Stimulated activated CD8-positive, alpha-beta memory T cell treated with anti-CD3 and anti-CD28 coated beads, Interleukin-15, amount 100 ng/mL, for 48 hours (primary cell): Measurements from ENCODE around the gene SSX2IP.
A peak's percentile ranks its signal among the peaks of the same experiment; 100 is the strongest.
"Not testable (repeated sequence)": the region's sequence is repeated elsewhere in the genome, so short reads cannot be mapped to it uniquely, and the experiment has no call there.

Source experiments
- DNase-seq, 2 donors: peaks; one replicate each; pipeline ENCODE4 v3.0.0-alpha.2; 2020; ENCODE audit warnings: low read depth in 2 of 2

Gene SSX2IP

GRCh38 chr1:84690397-84691121 is at the start of gene SSX2IP:
Gene SSX2IP, minus strand, starts transcription at chr1:84690461. Its CDS starts 19,242 bp downstream, at chr1:84671219.
- peak; percentile 98 to 99 for DNase-seq

DNA sequence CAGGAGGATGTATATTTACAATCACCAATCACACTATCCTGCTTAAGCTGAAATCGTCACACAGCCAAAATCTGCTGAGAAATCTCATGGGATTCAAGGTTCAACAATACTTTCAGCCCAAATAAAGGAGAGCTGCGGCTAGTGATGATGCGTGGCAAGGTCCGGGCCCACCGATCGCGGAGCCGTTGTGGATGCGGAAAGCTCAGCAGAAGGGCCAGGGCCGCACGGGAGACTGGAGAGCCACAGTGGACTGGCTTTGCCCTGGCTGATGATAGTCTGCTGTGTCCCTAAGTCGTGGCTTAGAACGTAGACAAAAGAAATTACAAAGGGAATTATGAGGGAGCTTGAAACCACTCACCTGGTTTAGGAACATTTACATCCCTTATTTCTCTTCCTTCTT is 48.0 kb upstream of the SSX2IP start:
- DNase-seq: no peak

GRCh38 chr1:84737590-84737989 is 47.3 kb upstream of the SSX2IP start:
- no peak for DNase-seq

- DNase-seq: no peak
Measured at GRCh38 chr1:84736944-84737343, 46.7 kb upstream of the SSX2IP start.

DNA sequence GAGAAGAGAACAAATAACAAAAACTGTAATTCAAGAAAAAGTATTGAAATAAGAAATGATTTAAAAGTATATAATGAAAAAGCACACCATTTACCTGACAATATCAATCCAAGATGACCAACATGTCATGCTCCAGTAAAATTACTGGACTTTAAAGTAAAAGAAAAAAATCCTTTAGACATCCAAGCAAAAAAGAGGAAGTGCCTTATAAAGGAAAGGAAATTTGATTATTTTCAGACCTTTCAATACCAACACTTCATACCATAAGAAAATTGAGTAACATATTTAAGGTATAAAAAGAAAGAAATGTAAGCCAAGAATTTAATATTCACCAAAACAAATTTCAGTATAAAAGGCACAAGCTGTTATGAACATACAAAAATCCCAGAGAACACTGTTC is 46.2 kb upstream of the SSX2IP start:
- DNase-seq: no peak

- no peak for DNase-seq
Measured at GRCh38 chr1:84735483-84735882, 45.2 kb upstream of the SSX2IP start.

DNA sequence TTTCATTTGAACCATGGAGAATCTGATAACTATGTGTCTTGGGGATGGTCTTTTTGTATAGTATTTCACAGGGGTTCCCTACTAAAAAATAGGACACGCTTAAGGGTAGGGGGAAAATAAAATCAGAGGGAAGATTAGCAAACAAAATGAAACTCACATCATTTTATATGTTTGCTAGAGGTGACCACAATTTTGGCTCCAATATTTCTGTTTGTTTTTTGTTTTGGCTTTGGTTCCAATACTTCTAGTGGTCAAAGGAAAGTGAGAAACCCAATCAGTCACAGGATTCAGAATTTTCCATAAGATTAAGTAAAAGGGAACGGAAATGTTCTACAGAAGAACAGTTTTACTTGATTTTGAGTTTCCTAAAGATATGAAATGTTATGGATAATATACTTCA is 42.3 kb upstream of the SSX2IP start:
- no peak for DNase-seq

DNA sequence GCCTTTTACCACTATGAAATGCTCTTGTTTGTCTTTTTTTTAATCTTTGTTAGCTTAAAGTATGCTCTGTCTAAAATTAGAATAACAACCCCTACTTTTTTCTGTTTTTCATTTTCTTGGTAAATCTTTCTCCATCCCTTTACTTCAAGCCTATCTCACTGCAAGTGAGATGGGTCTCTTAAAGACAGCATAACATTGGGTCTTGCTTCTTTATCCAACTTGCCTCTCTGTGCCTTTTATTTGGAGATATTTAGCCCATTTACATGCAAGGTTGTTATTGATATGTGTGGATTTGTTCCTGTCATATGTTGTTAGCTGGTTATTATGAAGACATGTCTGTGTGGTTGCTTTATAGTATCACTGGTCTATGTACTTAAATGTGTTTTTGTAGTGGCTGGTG is 41.3 kb upstream of the SSX2IP start:
- DNase-seq: no peak

DNA sequence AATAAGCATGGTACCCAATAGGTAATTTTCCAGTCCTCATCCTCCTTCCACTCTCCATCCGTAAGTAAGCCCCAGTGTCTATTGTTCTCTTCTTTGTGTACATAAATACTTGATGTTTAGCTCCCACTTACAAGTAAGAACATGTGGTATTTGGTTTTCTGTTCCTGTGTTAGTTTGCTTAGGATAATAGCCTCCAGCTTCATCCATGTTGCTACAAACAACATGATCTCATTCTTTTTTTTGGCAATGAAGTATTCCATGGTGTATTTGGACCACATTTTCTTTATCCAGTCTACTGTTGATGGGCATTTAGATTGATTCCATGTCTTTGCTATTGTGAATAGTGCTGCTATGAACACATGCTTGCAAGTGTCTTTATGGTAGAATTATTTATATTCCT is 37.5 kb upstream of the SSX2IP start:
- DNase-seq: not testable (repeated sequence)

DNA sequence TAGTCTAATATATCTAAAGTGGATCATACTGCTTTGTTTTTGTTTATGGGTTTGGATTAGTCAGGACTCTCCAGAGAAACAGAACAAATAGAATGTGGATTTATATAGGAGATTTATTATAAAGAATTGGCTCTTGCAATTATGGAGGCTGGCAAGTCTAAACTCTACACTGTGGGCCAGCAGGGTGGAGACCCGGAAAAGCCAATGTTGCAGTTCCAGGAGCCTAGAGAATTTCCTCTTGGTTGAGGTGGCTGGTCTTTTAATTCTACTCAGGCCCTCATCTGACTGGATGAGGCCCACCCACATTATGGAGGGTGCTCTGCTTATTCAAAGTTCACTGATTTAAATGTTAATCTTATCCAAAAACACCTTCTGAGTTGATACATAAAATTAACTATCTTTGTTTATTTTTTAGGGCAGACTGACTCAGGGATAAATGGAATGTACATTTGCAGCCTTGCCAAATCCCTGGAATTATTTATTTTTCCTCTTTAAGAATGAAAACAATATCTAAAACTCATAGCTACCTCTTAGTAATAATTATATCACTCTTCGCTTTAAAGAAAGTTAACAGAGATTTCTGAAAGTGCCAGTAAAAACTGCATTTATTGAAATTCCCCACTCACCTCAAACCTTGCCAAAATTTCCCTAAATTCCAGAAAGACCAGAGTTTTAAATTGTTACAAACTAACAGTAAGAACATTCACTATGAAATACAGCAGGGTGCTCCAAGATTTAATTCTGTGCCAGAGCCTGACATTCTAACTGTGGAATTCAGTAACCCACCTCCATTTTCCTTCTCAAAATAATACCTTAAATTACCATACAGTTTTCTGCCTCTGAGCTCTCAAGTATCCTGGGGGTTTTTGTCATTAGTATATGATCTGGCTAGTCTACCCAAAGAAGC is 36.6 kb upstream of the SSX2IP start:
- no peak for DNase-seq

GRCh38 chr1:84724128-84724860 is 34.0 kb upstream of the SSX2IP start:
- peak; percentile 9 to 24 for DNase-seq

DNA sequence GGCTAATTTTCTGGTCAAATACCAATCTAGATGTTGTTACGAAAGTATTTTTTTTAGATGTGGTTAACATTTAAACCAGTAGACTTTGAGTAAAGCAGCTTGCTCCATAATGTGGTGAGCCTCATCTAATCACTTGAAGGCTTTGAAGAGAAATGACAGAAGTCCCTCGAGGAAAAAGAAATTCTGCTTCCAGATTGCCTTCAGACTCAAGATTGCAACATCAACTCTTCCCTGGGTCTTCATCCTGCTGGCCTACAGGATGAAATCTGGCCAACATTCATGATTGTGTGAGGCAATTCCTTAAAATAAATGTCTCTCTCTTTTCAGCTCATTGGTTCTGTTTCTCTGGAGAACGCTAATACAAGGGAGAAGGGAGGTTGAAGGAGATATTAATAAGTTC is 32.5 kb upstream of the SSX2IP start:
- no peak for DNase-seq

DNA sequence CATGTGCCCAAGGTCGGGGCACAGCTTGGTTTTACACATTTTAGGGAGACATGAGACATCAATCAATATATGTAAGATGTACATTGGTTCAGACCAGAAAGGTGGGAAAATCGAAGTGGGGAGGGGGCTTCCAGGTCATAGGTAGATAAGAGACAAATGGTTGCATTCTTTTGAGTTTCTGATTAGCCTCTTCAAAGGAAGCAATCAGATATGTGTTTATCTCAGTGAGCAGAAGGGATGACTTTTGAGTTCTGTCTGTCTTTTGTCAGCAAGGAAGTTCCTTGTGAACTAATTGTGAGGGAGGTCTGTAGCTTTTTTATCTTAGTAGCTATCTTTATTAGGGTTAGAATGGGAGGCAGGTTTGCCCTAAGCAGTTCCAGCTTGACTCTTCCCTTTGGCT is 31.6 kb upstream of the SSX2IP start:
- DNase-seq: not testable (repeated sequence)

DNA sequence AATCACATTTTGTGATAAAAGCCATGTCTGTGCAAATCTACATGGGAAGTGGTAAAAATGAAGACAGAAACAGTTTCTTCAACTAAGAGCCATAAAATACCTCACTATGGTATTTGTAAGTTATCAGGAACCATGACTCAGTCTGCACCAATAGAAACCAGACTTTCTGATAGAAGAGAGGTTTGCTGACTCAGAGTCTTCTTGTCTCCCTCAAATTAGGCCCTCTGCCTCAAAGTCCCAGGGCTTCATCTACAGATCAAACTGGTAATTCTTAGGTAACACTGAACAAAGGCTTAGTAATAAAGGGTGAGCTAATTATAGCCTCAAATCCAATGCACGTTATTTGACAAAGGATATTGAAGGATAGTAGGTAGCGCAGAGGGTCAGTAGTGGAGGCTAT is 30.9 kb upstream of the SSX2IP start:
- DNase-seq: no peak

DNA sequence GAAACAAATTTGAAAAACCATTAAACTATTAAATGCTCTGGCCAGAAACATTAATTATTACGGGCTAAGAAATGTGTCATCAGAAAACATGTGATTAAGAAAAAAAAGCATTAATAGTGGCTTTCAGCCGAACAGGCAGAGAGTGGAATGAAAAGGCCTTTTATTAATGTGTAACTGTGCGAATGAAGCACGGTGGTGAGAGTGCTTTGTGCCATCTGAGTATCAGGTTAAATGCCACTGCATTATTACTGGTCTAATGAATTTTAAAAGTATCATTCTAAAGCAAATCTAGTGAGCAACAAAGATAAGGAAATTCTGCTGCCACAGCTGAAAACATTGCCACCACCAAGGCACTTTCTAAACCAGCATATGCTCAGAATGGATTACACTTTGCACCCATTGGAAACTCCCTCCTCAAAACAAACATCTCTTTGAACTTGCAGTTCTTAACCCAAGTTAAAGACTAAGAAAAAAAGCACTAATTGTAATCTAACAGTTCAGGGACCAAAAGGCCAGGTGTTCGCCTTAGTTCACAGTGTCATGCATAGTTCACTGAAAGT is 30.0 kb upstream of the SSX2IP start:
- no peak for DNase-seq

DNA sequence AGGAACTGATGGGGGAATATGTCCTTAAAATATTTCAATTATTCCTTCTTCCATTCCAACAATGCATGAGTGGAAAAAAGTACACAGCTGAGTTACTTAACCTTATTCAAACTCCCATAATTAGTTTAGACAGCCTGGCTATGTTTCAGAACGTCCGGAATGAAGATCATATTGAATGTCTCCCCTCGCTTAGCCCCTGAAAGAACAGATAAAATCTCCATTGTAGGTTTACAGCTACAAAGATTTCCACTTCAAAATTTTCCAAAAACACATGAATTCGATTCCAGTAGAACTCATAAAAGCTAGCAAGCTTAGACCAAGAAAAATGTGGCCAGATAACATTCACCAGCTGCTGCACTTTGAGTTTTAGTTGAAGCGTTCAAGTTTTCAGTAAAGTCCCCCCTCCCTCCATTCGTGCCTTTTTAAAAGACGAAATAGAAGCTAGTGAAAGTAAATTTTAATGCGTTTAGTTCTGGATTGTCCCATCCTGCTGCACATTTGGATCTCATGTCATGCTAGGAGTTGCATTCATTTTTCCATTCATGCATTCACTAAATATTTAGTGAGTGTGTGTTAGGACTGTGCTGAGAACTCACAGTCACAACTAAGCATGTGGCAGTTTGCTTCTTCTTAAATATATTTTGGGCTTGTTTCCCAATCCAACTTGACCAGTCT is 29.4 kb upstream of the SSX2IP start:
- DNase-seq: no peak

GRCh38 chr1:84715342-84716019 is 25.2 kb upstream of the SSX2IP start:
- DNase-seq: no peak

DNA sequence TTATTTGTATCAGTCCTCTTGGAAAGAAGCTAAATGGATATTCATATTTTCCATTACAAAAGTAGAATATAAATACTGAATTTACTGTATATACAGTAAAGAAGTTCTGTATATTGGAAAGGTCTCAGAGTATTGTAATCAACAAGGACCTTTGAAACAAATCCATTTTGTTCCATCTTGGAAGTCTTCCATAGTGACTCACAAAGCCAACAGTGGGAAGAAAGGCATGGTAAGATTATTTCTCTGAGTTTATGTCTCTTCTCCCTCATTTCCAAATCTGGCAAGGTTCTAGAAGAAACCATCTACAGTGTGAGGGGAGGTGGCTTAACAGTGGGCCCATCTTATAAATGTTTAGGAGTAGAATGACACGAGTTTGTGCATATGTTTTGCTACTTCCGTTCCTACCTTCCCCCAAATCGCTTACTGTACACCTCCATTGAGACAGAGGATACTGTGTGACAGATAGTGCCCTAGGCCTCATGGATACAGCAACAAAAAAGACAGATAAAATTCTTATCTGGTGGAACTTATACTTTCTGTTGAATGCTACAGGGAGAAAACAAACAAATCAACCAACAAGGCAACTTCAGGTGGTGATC is 22.1 kb upstream of the SSX2IP start:
- no peak for DNase-seq

DNA sequence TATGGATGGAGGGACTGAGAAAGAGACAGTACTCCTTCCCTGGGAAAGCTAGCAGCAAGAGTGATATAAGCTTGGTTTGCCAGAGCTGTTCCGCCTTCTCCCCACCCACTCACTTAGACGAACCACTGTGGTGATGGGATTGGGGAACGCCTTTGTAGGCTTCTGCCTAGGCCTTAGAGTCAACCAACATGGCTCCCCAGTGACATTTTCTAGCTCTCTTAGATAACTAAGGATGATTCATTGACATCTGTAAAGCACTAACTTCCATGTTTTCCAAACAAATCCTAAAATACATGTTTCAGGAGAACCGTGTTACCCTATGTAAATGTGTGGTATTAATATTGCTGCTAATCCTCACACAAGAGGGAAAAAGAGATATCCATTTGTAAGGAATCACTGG is 21.6 kb upstream of the SSX2IP start:
- DNase-seq: no peak

GRCh38 chr1:84711121-84711520 is 20.9 kb upstream of the SSX2IP start:
- no peak for DNase-seq
